ENCODE results near the gene DNM1. TPM values are rescaled to one million over a fixed set of nuclear protein-coding genes. Genes with fewer than 3 reads are reported as not detected.

DNM1 gene
- total and polyA plus RNA-seq, 2 experiments from 2014 or later = 36.0 to 42.0 TPM

DNA sequence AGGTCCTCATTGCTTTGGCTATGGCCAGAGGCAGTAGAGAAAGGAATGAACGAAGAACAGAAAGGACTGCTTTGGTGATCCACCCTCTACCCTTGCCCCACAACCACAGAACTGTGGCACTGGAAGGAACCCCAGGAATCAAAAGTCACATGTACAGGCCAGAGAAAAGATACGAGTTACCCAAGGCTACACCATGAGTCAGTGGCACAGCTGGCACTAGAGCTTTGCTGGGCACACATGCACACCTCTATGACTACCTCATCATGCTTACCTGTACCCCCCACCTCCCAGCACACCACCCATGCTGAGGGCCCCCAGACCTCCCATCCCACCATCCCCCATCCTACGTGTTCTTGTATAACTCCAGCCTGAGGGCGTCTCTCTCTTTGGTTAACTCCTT, 59.5 kb downstream of the DNM1 start (continued):
- TF ChIP-seq, protein P1, sequence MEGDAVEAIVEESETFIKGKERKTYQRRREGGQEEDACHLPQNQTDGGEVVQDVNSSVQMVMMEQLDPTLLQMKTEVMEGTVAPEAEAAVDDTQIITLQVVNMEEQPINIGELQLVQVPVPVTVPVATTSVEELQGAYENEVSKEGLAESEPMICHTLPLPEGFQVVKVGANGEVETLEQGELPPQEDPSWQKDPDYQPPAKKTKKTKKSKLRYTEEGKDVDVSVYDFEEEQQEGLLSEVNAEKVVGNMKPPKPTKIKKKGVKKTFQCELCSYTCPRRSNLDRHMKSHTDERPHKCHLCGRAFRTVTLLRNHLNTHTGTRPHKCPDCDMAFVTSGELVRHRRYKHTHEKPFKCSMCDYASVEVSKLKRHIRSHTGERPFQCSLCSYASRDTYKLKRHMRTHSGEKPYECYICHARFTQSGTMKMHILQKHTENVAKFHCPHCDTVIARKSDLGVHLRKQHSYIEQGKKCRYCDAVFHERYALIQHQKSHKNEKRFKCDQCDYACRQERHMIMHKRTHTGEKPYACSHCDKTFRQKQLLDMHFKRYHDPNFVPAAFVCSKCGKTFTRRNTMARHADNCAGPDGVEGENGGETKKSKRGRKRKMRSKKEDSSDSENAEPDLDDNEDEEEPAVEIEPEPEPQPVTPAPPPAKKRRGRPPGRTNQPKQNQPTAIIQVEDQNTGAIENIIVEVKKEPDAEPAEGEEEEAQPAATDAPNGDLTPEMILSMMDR (conservative IDR thresholded peaks at IDR 0.05; ENCODE audit: low read depth in 2 of 2) = no peak
- no peak for TF ChIP-seq REST (IDR thresholded peaks at IDR 0.05; ENCODE audit: unreplicated experiment)
- TF ChIP-seq POLR2AphosphoS5 (IDR thresholded peaks at IDR 0.05; ENCODE audit: low read depth) = no peak

GRCh38 chr9:128265348-128265847, 62.2 kb downstream of the DNM1 start:
- Histone ChIP-seq H3K79me2 (replicated peaks; ENCODE audit: insufficient read depth) (no peaks in the 10 kb centered on the region), H3K27ac (ENCODE audit: low read depth) (no peak overlapping the region), H4K20me1 (replicated peaks; ENCODE audit: insufficient read depth) (peaks cover 10% of the 10 kb centered on the region; the same call in 1 of the 2 replicates), H3F3A (replicated peaks; ENCODE audit: low read depth) (no peaks in the 10 kb centered on the region), H3K4me3 (no peak overlapping the region), H3K4me1 (ENCODE audit: insufficient read depth) (no peaks in the 10 kb centered on the region), H3K4me2 (no peak overlapping the region), H3K27me3 (ENCODE audit: insufficient read depth) (no peaks in the 10 kb centered on the region), H2AFZ (no peak overlapping the region), H3K36me3 (ENCODE audit: insufficient read depth) (no peaks in the 10 kb centered on the region), H3K9me2 (ENCODE audit: insufficient read depth) (no peaks in the 10 kb centered on the region)
- H3K4me3 Mint-ChIP-seq = no peak overlapping the region
- no peaks in the 10 kb centered on the region; the same call in 2 of the 3 replicates for H3K4me1 Mint-ChIP-seq
- TF ChIP-seq CREB1 (CRISPR knock-in tag; IDR thresholded peaks at IDR 0.05; ENCODE audit: low read depth) = no peak
- no peak for TF ChIP-seq ZNF114 (CRISPR knock-in tag; IDR thresholded peaks at IDR 0.05)
- no peak for TF ChIP-seq EZH2phosphoT487 (IDR thresholded peaks at IDR 0.05; ENCODE audit: unreplicated experiment)
- H3K36me3 Mint-ChIP-seq (ENCODE audit: low read depth) = peaks cover 37% of the 10 kb centered on the region
- H3K9me3 Mint-ChIP-seq = no peaks in the 10 kb centered on the region
- no peak overlapping the region for H3K27ac Mint-ChIP-seq
- H3K27me3 Mint-ChIP-seq (ENCODE audit: insufficient read depth, low read depth, poor library complexity) = peaks cover 8% of the 10 kb centered on the region
- no peak for ATAC-seq
- DNase-seq (ENCODE audit: low spot score) = no peak

DNA sequence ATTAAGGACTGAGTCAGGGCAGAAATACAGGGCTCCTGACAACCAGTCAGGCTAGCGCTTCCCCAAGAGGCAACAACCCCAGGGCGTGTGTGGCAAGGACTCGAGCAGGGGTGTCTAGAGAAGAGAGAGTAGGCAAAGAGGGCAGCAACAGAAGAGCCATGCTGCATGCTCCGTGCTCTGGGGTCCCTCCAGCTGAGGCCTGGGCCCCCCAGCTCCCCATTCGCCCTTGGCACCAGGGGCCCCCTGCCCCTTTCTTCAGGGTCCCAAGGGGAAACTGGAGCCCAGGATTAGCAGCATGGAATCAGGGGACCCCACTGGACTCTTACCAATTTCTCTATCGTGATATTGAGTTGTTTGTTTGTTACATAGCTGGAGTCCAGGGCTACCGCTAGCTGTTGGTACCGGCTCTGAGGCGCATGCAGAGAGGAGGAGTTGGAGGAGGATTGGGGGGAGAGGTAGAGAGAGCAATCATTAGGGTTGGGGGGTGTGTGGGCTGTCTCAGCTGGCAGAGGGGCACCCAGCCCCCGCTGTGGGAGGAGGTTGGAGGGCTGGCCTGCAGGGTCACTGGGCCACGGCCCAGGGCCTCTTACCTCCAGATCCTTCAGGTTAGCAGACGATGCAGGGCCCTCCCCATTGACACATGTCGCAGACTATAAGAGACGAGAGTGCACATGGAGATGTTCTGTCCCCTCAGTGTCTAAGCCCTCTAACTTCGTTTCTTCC, 63.9 kb downstream of the DNM1 start:
- Histone ChIP-seq H4K20me1 (replicated peaks; ENCODE audit: insufficient read depth) (peaks cover 5% of the 10 kb centered on the region; the same call in 1 of the 2 replicates), H3K27ac (ENCODE audit: low read depth) (no peak overlapping the region), H3K4me2 (no peak overlapping the region), H2AFZ (no peak overlapping the region), H3K27me3 (ENCODE audit: insufficient read depth) (no peaks in the 10 kb centered on the region), H3F3A (replicated peaks; ENCODE audit: low read depth) (no peaks in the 10 kb centered on the region), H3K36me3 (ENCODE audit: insufficient read depth) (no peaks in the 10 kb centered on the region), H3K4me3 (no peak overlapping the region), H3K4me1 (ENCODE audit: insufficient read depth) (no peaks in the 10 kb centered on the region), H3K9me2 (ENCODE audit: insufficient read depth) (no peaks in the 10 kb centered on the region), H3K79me2 (replicated peaks; ENCODE audit: insufficient read depth) (no peaks in the 10 kb centered on the region)
- ATAC-seq (no peak), DNase-seq (ENCODE audit: low spot score) (no peak)
- Mint-ChIP-seq H3K36me3 (ENCODE audit: low read depth) (peaks cover 24% of the 10 kb centered on the region), H3K27me3 (ENCODE audit: insufficient read depth, low read depth, poor library complexity) (peaks cover 8% of the 10 kb centered on the region), H3K9me3 (no peaks in the 10 kb centered on the region), H3K27ac (no peak overlapping the region), H3K4me1 (no peaks in the 10 kb centered on the region; the same call in 2 of the 3 replicates), H3K4me3 (no peak overlapping the region; the same call in 2 of the 3 replicates)
- TF ChIP-seq STAT1 (IDR thresholded peaks at IDR 0.05; ENCODE audit: unreplicated experiment) = no peak
- TF ChIP-seq EZH2 (IDR thresholded peaks at IDR 0.05; ENCODE audit: low read depth, unreplicated experiment) = no peak
- TF ChIP-seq CREB1 (CRISPR knock-in tag; IDR thresholded peaks at IDR 0.05; ENCODE audit: low read depth) = no peak
- TF ChIP-seq JUNB (IDR thresholded peaks at IDR 0.05; ENCODE audit: unreplicated experiment) = no peak
- TF ChIP-seq REST (IDR thresholded peaks at IDR 0.05; ENCODE audit: unreplicated experiment) = no peak
- no peak for TF ChIP-seq POLR2AphosphoS5 (IDR thresholded peaks at IDR 0.05; ENCODE audit: low read depth)
- no peak for TF ChIP-seq EZH2phosphoT487 (IDR thresholded peaks at IDR 0.05; ENCODE audit: unreplicated experiment)
- no peak for TF ChIP-seq ZNF331 (CRISPR knock-in tag; IDR thresholded peaks at IDR 0.05; ENCODE audit: low read depth)
- TF ChIP-seq ETS1 (IDR thresholded peaks at IDR 0.05) = no peak

Data from GM23338 (cell line).